Prostate gland (tissue), 2 donors: ENCODE data around the gene TESK2.

Experiments used
- POLR2A ChIP-seq: fragments of 450-650 bp; IDR thresholded peaks from one replicate; pipeline ENCODE4 v1.6.1; 2016; ENCODE audit warnings: antibody characterized with exemption, mild to moderate bottlenecking
- TF ChIP-seq, protein P1 (sequence below), 4 experiments: fragments of 200-600 bp in 2 of 4; fragments of 450-650 bp in 2 of 4; sonication (generic) in 2 of 4; IDR thresholded peaks; 1 replicate in 3 of 4; 2 replicates in 1 of 4; pipeline ENCODE4 v1.5.1; 2016 to 2019; ENCODE audit warnings: antibody characterized with exemption in 4 of 4, mild to moderate bottlenecking in 2 of 4, moderate library complexity in 2 of 4

- TF ChIP-seq, protein P1, sequence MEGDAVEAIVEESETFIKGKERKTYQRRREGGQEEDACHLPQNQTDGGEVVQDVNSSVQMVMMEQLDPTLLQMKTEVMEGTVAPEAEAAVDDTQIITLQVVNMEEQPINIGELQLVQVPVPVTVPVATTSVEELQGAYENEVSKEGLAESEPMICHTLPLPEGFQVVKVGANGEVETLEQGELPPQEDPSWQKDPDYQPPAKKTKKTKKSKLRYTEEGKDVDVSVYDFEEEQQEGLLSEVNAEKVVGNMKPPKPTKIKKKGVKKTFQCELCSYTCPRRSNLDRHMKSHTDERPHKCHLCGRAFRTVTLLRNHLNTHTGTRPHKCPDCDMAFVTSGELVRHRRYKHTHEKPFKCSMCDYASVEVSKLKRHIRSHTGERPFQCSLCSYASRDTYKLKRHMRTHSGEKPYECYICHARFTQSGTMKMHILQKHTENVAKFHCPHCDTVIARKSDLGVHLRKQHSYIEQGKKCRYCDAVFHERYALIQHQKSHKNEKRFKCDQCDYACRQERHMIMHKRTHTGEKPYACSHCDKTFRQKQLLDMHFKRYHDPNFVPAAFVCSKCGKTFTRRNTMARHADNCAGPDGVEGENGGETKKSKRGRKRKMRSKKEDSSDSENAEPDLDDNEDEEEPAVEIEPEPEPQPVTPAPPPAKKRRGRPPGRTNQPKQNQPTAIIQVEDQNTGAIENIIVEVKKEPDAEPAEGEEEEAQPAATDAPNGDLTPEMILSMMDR (IDR thresholded peaks at IDR 0.05): peak in 1 of 4 experiments; percentile 2
- no peak for TF ChIP-seq POLR2A
These were observed 115.6 kb downstream of the TESK2 start for GRCh38 chr1:45375104-45376090.
